B cell (primary cell): ENCODE data around the gene CACNG6. TPM values are rescaled to one million over a fixed set of nuclear protein-coding genes. Genes with fewer than 3 reads are reported as not detected.

Experiments
- ATAC-seq: fragments of 200-7000 bp; cut with Tn5 transposase; one replicate; pipeline ENCODE4 v1.10.0; 2021; ENCODE audit warnings: low read depth, mild to moderate bottlenecking, moderate number of reproducible peaks, moderate library complexity
- CTCF ChIA-PET: fragments of 350-600 bp; sonication (Branson Sonifier 250); formaldehyde crosslinking; loops from one replicate; lab custom pipeline; 2021; ENCODE audit warnings: antibody characterized with exemption, inconsistent platforms; lab: Charles Lee
- POLR2A ChIA-PET: fragments of 350-600 bp; sonication (Branson Sonifier 250); formaldehyde crosslinking; loops from one replicate; lab custom pipeline; 2021; ENCODE audit warnings: antibody characterized with exemption; lab: Charles Lee
- DNase-seq: peaks from one replicate; pipeline ENCODE4 v3.0.0; 2013
- H2AFZ ChIP-seq: 2 replicates; pipeline ENCODE4 v1.6.1; 2012; ENCODE audit warnings: mild to moderate bottlenecking, low read depth, low read length; ENCODE audit not compliant: insufficient read depth, poor library complexity, severe bottlenecking
- H3K27ac ChIP-seq, 2 donors: 1 replicate in 1 of 2; 2 replicates in 1 of 2; pipeline ENCODE4 v1.5.1; 2012 to 2013; ENCODE audit warnings: low read length in 2 of 2, mild to moderate bottlenecking in 2 of 2, moderate library complexity in 1 of 2
- H3K27me3 ChIP-seq, 4 experiments: fragments of 200-600 bp in 1 of 4; sonication (generic) in 1 of 4; replicated peaks in 1 of 4; 1 replicate in 2 of 4; 2 replicates in 2 of 4; pipeline versions ENCODE4 v1.6.1 to v1.7.0; 2013 to 2016; ENCODE audit warnings: low read length in 3 of 4, mild to moderate bottlenecking in 2 of 4, mixed read lengths in 1 of 4, moderate library complexity in 1 of 4; ENCODE audit not compliant: insufficient read depth in 4 of 4, control insufficient read depth in 3 of 4; ENCODE audit errors: control extremely low read depth in 1 of 4
- H3K36me3 ChIP-seq, 2 experiments: replicated peaks in 1 of 2; 1 replicate in 1 of 2; 2 replicates in 1 of 2; pipeline versions ENCODE4 v1.6.1 to v1.7.1; 2013; ENCODE audit warnings: low read length in 1 of 2; ENCODE audit not compliant: insufficient read depth in 2 of 2, control insufficient read depth in 1 of 2; ENCODE audit errors: control extremely low read depth in 1 of 2, extremely low read depth in 1 of 2
- H3K4me1 ChIP-seq, 2 donors: fragments of 200-600 bp in 1 of 2; sonication (generic) in 1 of 2; 1 replicate in 1 of 2; 2 replicates in 1 of 2; pipeline versions ENCODE4 v1.5.1 to v1.6.1; 2013 to 2017; ENCODE audit warnings: low read length in 2 of 2; ENCODE audit not compliant: control insufficient read depth in 2 of 2, insufficient read depth in 2 of 2
- H3K4me2 ChIP-seq: replicated peaks from 2 replicates; pipeline ENCODE3; 2012; ENCODE audit warnings: mild to moderate bottlenecking, low read depth, low read length; ENCODE audit not compliant: poor library complexity, severe bottlenecking
- H3K4me3 ChIP-seq, 5 experiments: fragments of 200-600 bp in 1 of 5; sonication (generic) in 1 of 5; 1 replicate in 3 of 5; 2 replicates in 2 of 5; pipeline versions ENCODE4 v1.5.1 to v1.7.0; 2011 to 2016; ENCODE audit warnings: low read length in 4 of 5, mild to moderate bottlenecking in 4 of 5, low read depth in 2 of 5, control low read depth in 1 of 5, moderate library complexity in 1 of 5; ENCODE audit not compliant: insufficient read depth in 1 of 5; ENCODE audit errors: control extremely low read depth in 1 of 5, extremely low read depth in 1 of 5
- H3K79me2 ChIP-seq: fragments of 200-600 bp; sonication (generic); one replicate; pipeline ENCODE4 v1.6.0; 2016; ENCODE audit warnings: low read length; ENCODE audit not compliant: control insufficient read depth, insufficient read depth
- H3K9ac ChIP-seq: fragments of 200-600 bp; sonication (generic); 2 replicates; pipeline ENCODE4 v1.6.1; 2017; ENCODE audit warnings: mild to moderate bottlenecking, low read length, moderate library complexity
- H3K9me3 ChIP-seq, 3 donors: one replicate each; pipeline versions ENCODE4 v1.6.1 to v1.7.1; 2013; ENCODE audit warnings: low read length in 2 of 3; ENCODE audit not compliant: control insufficient read depth in 2 of 3, insufficient read depth in 1 of 3; ENCODE audit errors: control extremely low read depth in 1 of 3
- H4K20me1 ChIP-seq: 2 replicates; pipeline ENCODE4 v1.6.0; 2012; ENCODE audit warnings: mild to moderate bottlenecking, low read length; ENCODE audit not compliant: insufficient read depth, control insufficient read depth, poor library complexity, severe bottlenecking
- H3K27ac Mint-ChIP-seq: one replicate; pipeline ENCODE4 v1.8.0; 2021; ENCODE audit warnings: mixed read lengths
- H3K27me3 Mint-ChIP-seq: one replicate; pipeline ENCODE4 v1.8.0; 2021; ENCODE audit warnings: mixed read lengths
- H3K4me1 Mint-ChIP-seq: one replicate; pipeline ENCODE4 v1.8.0; 2021; ENCODE audit warnings: mixed read lengths
- H3K4me3 Mint-ChIP-seq: one replicate; pipeline ENCODE4 v1.8.0; 2021; ENCODE audit warnings: mixed read lengths
- H3K9me3 Mint-ChIP-seq: one replicate; pipeline ENCODE4 v1.8.0; 2022; ENCODE audit warnings: mixed read lengths; ENCODE audit not compliant: insufficient read depth
- CTCF ChIP-seq: fragments of 200-600 bp; IDR thresholded peaks from one replicate; pipeline ENCODE4 v1.8.0; 2022; ENCODE audit warnings: antibody characterized with exemption, mild to moderate bottlenecking
- EZH2 ChIP-seq: IDR thresholded peaks from 2 replicates; pipeline ENCODE4 v1.6.1; 2012; ENCODE audit warnings: borderline replicate concordance, low read depth, mild to moderate bottlenecking, moderate library complexity, low read length; ENCODE audit not compliant: insufficient read depth, poor library complexity, severe bottlenecking
- WGBS: methylation state at CpG from one replicate; pipeline ENCODE4 v1.1.5; 2013; ENCODE audit warnings: missing lambda C conversion rate; ENCODE audit not compliant: insufficient coverage; 5-methylcytosine and 5-hydroxymethylcytosine counted together
- intact Hi-C: fragments of 100-400 bp; cut with micrococcal nuclease; formaldehyde crosslinking; loops from one replicate; pipeline ENCODE4 v1.10.0; 2022
- polyA plus RNA-seq: library from polyadenylated mRNA; depleted of rRNA; stranded (reverse); fragments of >200 nt; gene quantifications from 2 replicates; pipeline ENCODE4 v1.2.3, GENCODE V29; 2012
- total RNA-seq, 2 donors: library from RNA; stranded (reverse); fragments of 120-200 nt in 1 of 2; gene quantifications; 1 replicate in 1 of 2; 2 replicates in 1 of 2; pipeline versions ENCODE4 v1.2.3 to v1.2.4, GENCODE V29; 2013 to 2022

CACNG6 gene
- total and polyA plus RNA-seq, 2 donors (not counting 1 experiment from before 2014, with no cell fraction given), result not detected

DNA sequence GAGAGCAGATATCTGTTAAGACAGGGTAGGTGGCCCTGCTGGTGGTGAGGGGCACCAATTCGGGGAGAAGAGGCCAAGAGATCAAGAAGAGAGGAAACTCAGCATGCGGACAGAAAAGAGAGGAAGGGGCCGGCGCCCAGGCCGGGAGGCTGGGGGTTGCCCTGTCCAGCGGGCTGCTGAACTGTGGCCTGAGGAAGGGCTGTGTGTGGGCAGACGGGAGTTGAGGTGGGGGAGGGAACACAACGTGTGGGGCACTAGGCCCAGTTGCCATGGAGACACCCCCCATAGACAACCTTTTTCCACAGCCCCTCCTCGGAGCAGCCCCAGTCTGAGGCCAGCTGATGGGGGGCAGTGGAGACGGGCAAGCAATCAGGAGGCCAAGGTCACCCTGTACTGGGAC lies 31.2 kb upstream of the CACNG6 start:
- Mint-ChIP-seq H3K27ac (no peak overlapping the region), H3K27me3 (peaks cover 59% of the 10 kb centered on the region), H3K4me3 (no peak overlapping the region), H3K4me1 (no peaks in the 10 kb centered on the region), H3K9me3 (no peaks in the 10 kb centered on the region)
- WGBS, result 22% methylated on average over 6 of the region's 10 CpGs
- ATAC-seq (no peak), DNase-seq (no peak)
- no peaks in the 10 kb centered on the region for H3K79me2 ChIP-seq
- no peak for TF ChIP-seq EZH2
- H3K9me3 ChIP-seq, result peaks cover 0 to 24% (median 0%) of the 10 kb centered on the region in 3 donors
- intact Hi-C loops, result no loop called here
- H3K27me3 ChIP-seq, result peaks cover 0 to 63% (median 23%) of the 10 kb centered on the region in 4 experiments
- CTCF ChIA-PET, result no interaction called here
- no peak overlapping the region for H3K27ac ChIP-seq
- no peak overlapping the region for H2AFZ ChIP-seq
- peaks cover 0 to 3% of the 10 kb centered on the region in 2 donors for H3K4me1 ChIP-seq
- POLR2A ChIA-PET, result no interaction called here
- no peak overlapping the region for H3K4me2 ChIP-seq
- no peak overlapping the region for H3K9ac ChIP-seq
- no peaks in the 10 kb centered on the region for H4K20me1 ChIP-seq
- H3K36me3 ChIP-seq, result no peaks in the 10 kb centered on the region
- H3K4me3 ChIP-seq, result no peak overlapping the region

GRCh38 chr19:53960886-53961285 lies 30.6 kb upstream of the CACNG6 start:
- no peak for TF ChIP-seq CTCF
- TF ChIP-seq EZH2, result no peak
- intact Hi-C loops, result no loop called here
- no peaks in the 10 kb centered on the region for H3K9me3 Mint-ChIP-seq

More at GRCh38 chr19:53960886-53961285, 30.6 kb upstream of the CACNG6 start:
- H3K9me3 ChIP-seq, result peaks cover 0 to 24% (median 0%) of the 10 kb centered on the region in 3 donors
- H3K79me2 ChIP-seq, result no peaks in the 10 kb centered on the region
- no peaks in the 10 kb centered on the region for H4K20me1 ChIP-seq
- WGBS, result 9% methylated on average over 8 of the region's 8 CpGs
- POLR2A ChIA-PET, result no interaction called here
- peaks cover 0 to 65% (median 23%) of the 10 kb centered on the region in 4 experiments for H3K27me3 ChIP-seq
- ATAC-seq (no peak), DNase-seq (no peak)
- Mint-ChIP-seq H3K4me1 (no peaks in the 10 kb centered on the region), H3K4me3 (no peak overlapping the region), H3K27me3 (peaks cover 61% of the 10 kb centered on the region), H3K27ac (no peak overlapping the region)
- H2AFZ ChIP-seq, result no peak overlapping the region
- H3K36me3 ChIP-seq, result no peaks in the 10 kb centered on the region
- no peak overlapping the region for H3K4me3 ChIP-seq
- H3K9ac ChIP-seq, result no peak overlapping the region
- peaks cover 0 to 3% of the 10 kb centered on the region in 2 donors for H3K4me1 ChIP-seq
- H3K4me2 ChIP-seq, result no peak overlapping the region
- CTCF ChIA-PET, result no interaction called here
- H3K27ac ChIP-seq, result no peak overlapping the region
